Measurements from ENCODE around the gene CDC42EP1. TPM values are rescaled to one million over a fixed set of nuclear protein-coding genes. Genes with fewer than 3 reads are reported as not detected.
A peak's percentile ranks its signal among the peaks of the same experiment; 100 is the strongest.

CDC42EP1 gene
- total RNA-seq, 1 experiment from 2014 or later = 12.7 TPM

DNA sequence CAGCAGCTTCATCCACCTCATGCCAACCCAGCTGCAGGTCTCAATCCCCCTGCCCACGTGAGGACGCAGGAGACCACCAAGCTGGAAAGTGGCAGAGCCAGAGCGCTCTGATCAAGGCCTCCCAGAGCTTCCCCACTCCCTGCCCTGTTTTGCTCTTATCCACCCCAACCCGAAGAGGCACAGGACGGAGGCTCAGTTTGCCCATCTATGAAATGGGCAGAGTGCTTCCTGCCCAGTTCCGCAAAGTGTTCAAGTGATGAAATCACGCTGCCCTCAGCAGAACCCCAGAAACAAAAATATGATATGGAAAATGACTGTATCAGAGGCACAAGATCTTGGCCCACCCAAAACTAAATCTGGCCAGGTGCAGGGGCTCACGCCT lies 11.7 kb downstream of the CDC42EP1 start:
- no peak for TF ChIP-seq FOXJ3 (CRISPR knock-in tag; IDR thresholded peaks at IDR 0.05; ENCODE audit: borderline replicate concordance)
- no peak for TF ChIP-seq ZNF423 (CRISPR knock-in tag; IDR thresholded peaks at IDR 0.05)
- no peak for TF ChIP-seq PRRX2 (CRISPR knock-in tag; IDR thresholded peaks at IDR 0.05)
- TF ChIP-seq, protein P1, sequence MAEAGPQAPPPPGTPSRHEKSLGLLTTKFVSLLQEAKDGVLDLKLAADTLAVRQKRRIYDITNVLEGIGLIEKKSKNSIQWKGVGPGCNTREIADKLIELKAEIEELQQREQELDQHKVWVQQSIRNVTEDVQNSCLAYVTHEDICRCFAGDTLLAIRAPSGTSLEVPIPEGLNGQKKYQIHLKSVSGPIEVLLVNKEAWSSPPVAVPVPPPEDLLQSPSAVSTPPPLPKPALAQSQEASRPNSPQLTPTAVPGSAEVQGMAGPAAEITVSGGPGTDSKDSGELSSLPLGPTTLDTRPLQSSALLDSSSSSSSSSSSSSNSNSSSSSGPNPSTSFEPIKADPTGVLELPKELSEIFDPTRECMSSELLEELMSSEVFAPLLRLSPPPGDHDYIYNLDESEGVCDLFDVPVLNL (CRISPR knock-in tag; IDR thresholded peaks at IDR 0.05; ENCODE audit: borderline replicate concordance, low read depth) = no peak
- no peak for TF ChIP-seq ZNF263 (CRISPR knock-in tag; IDR thresholded peaks at IDR 0.05; ENCODE audit: low read depth)
- TF ChIP-seq TCF7 (CRISPR knock-in tag; IDR thresholded peaks at IDR 0.05; ENCODE audit: low read depth) = no peak
- no peak for TF ChIP-seq FOXK1 (CRISPR knock-in tag; IDR thresholded peaks at IDR 0.05)
- TF ChIP-seq, protein P2, sequence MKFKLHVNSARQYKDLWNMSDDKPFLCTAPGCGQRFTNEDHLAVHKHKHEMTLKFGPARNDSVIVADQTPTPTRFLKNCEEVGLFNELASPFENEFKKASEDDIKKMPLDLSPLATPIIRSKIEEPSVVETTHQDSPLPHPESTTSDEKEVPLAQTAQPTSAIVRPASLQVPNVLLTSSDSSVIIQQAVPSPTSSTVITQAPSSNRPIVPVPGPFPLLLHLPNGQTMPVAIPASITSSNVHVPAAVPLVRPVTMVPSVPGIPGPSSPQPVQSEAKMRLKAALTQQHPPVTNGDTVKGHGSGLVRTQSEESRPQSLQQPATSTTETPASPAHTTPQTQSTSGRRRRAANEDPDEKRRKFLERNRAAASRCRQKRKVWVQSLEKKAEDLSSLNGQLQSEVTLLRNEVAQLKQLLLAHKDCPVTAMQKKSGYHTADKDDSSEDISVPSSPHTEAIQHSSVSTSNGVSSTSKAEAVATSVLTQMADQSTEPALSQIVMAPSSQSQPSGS (CRISPR knock-in tag; IDR thresholded peaks at IDR 0.05; ENCODE audit: borderline replicate concordance, low read depth) = no peak
- no peak for TF ChIP-seq NFYB (CRISPR knock-in tag; conservative IDR thresholded peaks at IDR 0.05; ENCODE audit: low read depth)
- TF ChIP-seq, protein P3, sequence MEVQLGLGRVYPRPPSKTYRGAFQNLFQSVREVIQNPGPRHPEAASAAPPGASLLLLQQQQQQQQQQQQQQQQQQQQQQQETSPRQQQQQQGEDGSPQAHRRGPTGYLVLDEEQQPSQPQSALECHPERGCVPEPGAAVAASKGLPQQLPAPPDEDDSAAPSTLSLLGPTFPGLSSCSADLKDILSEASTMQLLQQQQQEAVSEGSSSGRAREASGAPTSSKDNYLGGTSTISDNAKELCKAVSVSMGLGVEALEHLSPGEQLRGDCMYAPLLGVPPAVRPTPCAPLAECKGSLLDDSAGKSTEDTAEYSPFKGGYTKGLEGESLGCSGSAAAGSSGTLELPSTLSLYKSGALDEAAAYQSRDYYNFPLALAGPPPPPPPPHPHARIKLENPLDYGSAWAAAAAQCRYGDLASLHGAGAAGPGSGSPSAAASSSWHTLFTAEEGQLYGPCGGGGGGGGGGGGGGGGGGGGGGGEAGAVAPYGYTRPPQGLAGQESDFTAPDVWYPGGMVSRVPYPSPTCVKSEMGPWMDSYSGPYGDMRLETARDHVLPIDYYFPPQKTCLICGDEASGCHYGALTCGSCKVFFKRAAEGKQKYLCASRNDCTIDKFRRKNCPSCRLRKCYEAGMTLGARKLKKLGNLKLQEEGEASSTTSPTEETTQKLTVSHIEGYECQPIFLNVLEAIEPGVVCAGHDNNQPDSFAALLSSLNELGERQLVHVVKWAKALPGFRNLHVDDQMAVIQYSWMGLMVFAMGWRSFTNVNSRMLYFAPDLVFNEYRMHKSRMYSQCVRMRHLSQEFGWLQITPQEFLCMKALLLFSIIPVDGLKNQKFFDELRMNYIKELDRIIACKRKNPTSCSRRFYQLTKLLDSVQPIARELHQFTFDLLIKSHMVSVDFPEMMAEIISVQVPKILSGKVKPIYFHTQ (CRISPR knock-in tag; IDR thresholded peaks at IDR 0.05) = no peak
- TF ChIP-seq, protein P4, sequence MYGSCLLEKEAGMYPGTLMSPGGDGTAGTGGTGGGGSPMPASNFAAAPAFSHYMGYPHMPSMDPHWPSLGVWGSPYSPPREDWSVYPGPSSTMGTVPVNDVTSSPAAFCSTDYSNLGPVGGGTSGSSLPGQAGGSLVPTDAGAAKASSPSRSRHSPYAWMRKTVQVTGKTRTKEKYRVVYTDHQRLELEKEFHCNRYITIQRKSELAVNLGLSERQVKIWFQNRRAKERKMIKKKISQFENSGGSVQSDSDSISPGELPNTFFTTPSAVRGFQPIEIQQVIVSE (CRISPR knock-in tag; IDR thresholded peaks at IDR 0.05; ENCODE audit: borderline replicate concordance) = no peak
- no peak for TF ChIP-seq CREB1 (CRISPR knock-in tag; IDR thresholded peaks at IDR 0.05)
- TF ChIP-seq RELA (CRISPR knock-in tag; IDR thresholded peaks at IDR 0.05; ENCODE audit: borderline replicate concordance) = no peak
- TF ChIP-seq OVOL2 (CRISPR knock-in tag; IDR thresholded peaks at IDR 0.05; ENCODE audit: borderline replicate concordance) = no peak
- TF ChIP-seq RORB (CRISPR knock-in tag; IDR thresholded peaks at IDR 0.05) = no peak
- TF ChIP-seq GTF2I (CRISPR knock-in tag; conservative IDR thresholded peaks at IDR 0.05) = no peak
- no peak for TF ChIP-seq GRHL2 (CRISPR knock-in tag; IDR thresholded peaks at IDR 0.05; ENCODE audit: insufficient replicate concordance, severe bottlenecking)
- no peak for TF ChIP-seq HMGA2 (CRISPR knock-in tag; IDR thresholded peaks at IDR 0.05)
- no peak for TF ChIP-seq GABPB1 (CRISPR knock-in tag; IDR thresholded peaks at IDR 0.05)
- DNase-seq (ENCODE audit: low spot score) = no peak
- ATAC-seq = no peak
- no peak overlapping the region for H3K4me3 Mint-ChIP-seq
- no peaks in the 10 kb centered on the region for H3K9me3 Mint-ChIP-seq
- peaks cover 27% of the 10 kb centered on the region for H3K4me1 Mint-ChIP-seq
- H3K36me3 Mint-ChIP-seq = no peaks in the 10 kb centered on the region
- POLR2A ChIA-PET = no interaction called here
- H3K27me3 Mint-ChIP-seq (ENCODE audit: low read depth) = peaks cover 8% of the 10 kb centered on the region
- CTCF ChIA-PET = interaction anchor here (0.7 to 20.7 kb wide), 2 partner anchors 20 to 26 kb away, joined by 3 to 728 read pairs; no protein-coding TSS in a partner anchor
- no peak overlapping the region for H3K27ac Mint-ChIP-seq

DNA sequence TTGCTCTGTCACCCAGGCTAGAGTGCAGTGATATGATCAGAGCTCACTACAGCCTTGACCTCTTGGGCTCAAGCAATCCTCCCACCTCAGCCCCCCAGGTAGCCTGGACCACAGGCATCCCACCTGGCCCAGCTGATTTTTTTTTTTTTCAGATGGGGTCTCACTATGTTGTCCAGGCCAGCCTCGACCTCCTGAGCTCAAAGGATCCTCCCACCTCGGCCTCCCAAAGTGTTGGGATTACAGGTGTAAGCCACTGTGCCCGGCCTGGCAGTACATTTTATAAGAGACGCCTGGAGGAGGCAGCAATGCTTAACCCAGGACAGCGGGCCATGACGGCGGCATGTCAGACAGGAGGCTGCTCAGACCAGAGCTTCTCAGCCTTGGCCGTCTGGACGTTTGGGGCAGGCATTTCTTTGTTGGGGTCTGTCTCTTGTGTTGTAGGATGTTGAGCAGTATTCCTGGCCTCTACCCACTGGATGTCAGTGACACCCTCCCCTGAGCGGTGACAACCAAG lies 15.3 kb downstream of the CDC42EP1 start:
- Mint-ChIP-seq H3K9me3 (no peaks in the 10 kb centered on the region), H3K36me3 (no peaks in the 10 kb centered on the region), H3K4me1 (peaks cover 4% of the 10 kb centered on the region), H3K27me3 (ENCODE audit: low read depth) (peaks cover 8% of the 10 kb centered on the region), H3K4me3 (no peak overlapping the region), H3K27ac (no peak overlapping the region)
- ChIA-PET POLR2A (interaction anchor here (0.7 kb wide), 1 partner anchor 83 kb away, joined by 5 read pairs; no protein-coding TSS in a partner anchor), CTCF (interaction anchor here (1.3 to 3.6 kb wide), 3 partner anchors 8 to 31 kb away, joined by 8 to 18 read pairs (median 15); no protein-coding TSS in a partner anchor)
- TF ChIP-seq ZNF121 (CRISPR knock-in tag; IDR thresholded peaks at IDR 0.05) (peak; percentile 81; the same call in 1 of the 2 replicates), SOX15 (CRISPR knock-in tag; IDR thresholded peaks at IDR 0.05) (no peak), ZNF671 (CRISPR knock-in tag; IDR thresholded peaks at IDR 0.05) (no peak)
- ATAC-seq (no peak), DNase-seq (ENCODE audit: low spot score) (no peak)

Measured in WTC11 (cell line).